Measurements from ENCODE around the gene TMEM40. TPM values are rescaled to one million over a fixed set of nuclear protein-coding genes. Genes with fewer than 3 reads are reported as not detected.

The TMEM40 gene
- total and polyA plus RNA-seq, 9 donors: 0.11 to 0.80 (median 0.20) TPM; not detected in 6

DNA sequence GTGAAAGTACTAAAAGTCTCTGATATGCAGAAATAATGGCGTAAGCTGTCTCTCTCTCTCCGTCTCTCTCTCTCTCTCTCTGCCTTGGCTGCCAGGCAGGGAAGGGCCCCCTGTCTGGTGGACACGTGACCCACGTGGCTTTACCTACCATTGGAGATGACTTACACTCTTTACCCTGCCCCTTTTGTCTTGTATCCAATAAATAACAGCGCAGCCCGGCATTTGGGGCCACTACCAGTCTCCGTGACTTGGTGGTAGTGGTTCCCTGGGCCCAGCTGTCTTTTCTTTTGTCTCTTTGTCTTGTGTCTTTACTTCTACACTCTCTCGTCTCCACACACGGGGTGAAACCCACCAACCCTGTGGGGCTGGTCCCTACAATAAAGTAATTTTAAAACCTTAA lies 12.2 kb upstream of the TMEM40 start:
- no peaks in the 10 kb centered on the region for H3K36me3 ChIP-seq
- no peaks in the 10 kb centered on the region for H3K4me1 ChIP-seq (ENCODE audit: insufficient read depth)
- TF ChIP-seq POLR2A (IDR thresholded peaks at IDR 0.05) (no peak), EP300 (IDR thresholded peaks at IDR 0.05) (no peak)
- TF ChIP-seq, protein P1, sequence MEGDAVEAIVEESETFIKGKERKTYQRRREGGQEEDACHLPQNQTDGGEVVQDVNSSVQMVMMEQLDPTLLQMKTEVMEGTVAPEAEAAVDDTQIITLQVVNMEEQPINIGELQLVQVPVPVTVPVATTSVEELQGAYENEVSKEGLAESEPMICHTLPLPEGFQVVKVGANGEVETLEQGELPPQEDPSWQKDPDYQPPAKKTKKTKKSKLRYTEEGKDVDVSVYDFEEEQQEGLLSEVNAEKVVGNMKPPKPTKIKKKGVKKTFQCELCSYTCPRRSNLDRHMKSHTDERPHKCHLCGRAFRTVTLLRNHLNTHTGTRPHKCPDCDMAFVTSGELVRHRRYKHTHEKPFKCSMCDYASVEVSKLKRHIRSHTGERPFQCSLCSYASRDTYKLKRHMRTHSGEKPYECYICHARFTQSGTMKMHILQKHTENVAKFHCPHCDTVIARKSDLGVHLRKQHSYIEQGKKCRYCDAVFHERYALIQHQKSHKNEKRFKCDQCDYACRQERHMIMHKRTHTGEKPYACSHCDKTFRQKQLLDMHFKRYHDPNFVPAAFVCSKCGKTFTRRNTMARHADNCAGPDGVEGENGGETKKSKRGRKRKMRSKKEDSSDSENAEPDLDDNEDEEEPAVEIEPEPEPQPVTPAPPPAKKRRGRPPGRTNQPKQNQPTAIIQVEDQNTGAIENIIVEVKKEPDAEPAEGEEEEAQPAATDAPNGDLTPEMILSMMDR (IDR thresholded peaks at IDR 0.05): no peak
- no peaks in the 10 kb centered on the region for H3K9me3 ChIP-seq
- intact Hi-C loops (cut with DNase I): no loop called here
- no peaks in the 10 kb centered on the region for H3K27me3 ChIP-seq
- DNase-seq: no peak
- no peak overlapping the region for H3K4me3 ChIP-seq
- WGBS, 3 donors: 91 to 93% (median 92%) methylated on average over 9 of the region's 9 CpGs
- H3K27ac ChIP-seq: no peak overlapping the region

DNA sequence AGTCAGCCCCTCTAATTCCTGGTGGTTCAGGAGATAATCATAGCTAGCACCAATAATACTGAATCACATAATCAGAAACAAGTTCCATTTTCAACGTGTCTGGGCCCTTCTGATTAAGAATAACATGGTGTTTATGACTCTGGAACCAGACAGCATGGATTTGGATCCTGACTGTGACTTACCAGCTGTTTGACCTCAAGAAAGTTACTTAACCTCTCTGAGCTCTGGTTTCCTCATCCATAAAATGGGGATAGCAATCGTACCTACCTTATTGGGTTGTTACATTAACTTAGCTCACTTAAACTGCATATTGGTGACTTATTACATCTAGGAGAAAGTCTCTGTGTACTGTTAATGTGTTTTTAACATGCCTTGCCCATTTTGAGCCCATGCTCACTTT lies 10.7 kb upstream of the TMEM40 start:
- H3K9me3 ChIP-seq: no peaks in the 10 kb centered on the region
- no peaks in the 10 kb centered on the region for H3K36me3 ChIP-seq
- H3K27me3 ChIP-seq: no peaks in the 10 kb centered on the region
- H3K4me1 ChIP-seq (ENCODE audit: insufficient read depth): no peaks in the 10 kb centered on the region
- intact Hi-C loops (cut with DNase I): no loop called here
- TF ChIP-seq EP300 (IDR thresholded peaks at IDR 0.05): no peak
- TF ChIP-seq POLR2A (IDR thresholded peaks at IDR 0.05): no peak
- TF ChIP-seq, protein P1 (IDR thresholded peaks at IDR 0.05): no peak
- H3K27ac ChIP-seq: no peak overlapping the region
- DNase-seq: no peak
- H3K4me3 ChIP-seq: no peak overlapping the region
- WGBS, 3 donors: 71 to 81% (median 78%) methylated on average over 2 of the region's 2 CpGs

DNA sequence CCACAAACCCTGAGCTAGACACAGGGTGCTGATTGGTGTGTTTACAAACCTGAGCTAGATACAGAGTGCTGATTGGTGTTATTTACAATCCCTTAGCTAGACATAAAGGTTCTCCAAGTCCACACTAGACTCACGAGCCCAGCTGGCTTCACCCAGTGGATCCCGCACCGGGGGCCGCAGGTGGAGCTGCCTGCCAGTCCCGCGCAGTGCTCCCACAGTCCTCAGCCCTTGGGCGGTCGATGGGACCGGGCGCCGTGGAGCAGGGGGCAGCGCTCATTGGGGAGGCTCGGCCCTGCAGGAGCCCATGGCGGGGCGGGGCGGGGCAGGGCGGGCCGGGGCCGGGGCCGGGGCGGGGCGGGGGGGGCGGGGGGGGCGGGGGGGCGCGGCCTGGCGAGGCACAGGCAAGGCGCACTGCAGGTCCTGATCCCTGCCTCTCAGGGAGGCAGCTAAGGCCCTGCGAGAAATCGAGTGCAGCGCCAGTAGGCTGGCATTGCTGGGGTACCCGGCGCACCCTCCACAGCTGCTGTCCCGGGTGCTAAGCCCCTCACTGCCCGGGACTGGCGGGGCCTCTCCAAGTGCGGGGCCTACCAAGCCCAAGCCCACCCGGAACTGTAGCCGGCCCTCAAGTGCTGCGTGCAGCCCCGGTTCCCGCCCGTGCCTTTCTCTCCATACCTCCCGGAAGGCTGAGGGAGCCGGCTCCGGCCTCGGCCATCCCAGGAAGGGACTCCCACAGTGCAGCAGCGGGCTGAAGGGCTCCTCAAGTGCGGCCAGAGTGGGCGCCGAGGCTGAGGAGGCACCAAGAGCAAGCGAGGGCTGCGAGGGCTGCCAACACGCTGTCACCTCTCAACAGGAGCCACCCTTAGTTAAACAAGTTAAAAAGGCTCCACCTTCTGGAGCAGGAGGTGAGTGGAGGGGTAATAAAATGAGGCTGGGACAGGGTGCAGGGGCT lies 9.8 kb upstream of the TMEM40 start:
- H3K27ac ChIP-seq: no peak overlapping the region
- no peak for DNase-seq
- TF ChIP-seq EP300 (IDR thresholded peaks at IDR 0.05) (no peak), POLR2A (IDR thresholded peaks at IDR 0.05) (no peak)
- TF ChIP-seq, protein P1 (IDR thresholded peaks at IDR 0.05): no peak
- H3K27me3 ChIP-seq: no peaks in the 10 kb centered on the region
- H3K4me1 ChIP-seq (ENCODE audit: insufficient read depth): no peaks in the 10 kb centered on the region
- intact Hi-C loops (cut with DNase I): no loop called here
- WGBS, 3 donors: 81 to 90% (median 85%) methylated on average over 32 to 52 of the region's 54 CpGs
- H3K36me3 ChIP-seq: no peaks in the 10 kb centered on the region
- H3K4me3 ChIP-seq: no peak overlapping the region
- no peaks in the 10 kb centered on the region for H3K9me3 ChIP-seq

DNA sequence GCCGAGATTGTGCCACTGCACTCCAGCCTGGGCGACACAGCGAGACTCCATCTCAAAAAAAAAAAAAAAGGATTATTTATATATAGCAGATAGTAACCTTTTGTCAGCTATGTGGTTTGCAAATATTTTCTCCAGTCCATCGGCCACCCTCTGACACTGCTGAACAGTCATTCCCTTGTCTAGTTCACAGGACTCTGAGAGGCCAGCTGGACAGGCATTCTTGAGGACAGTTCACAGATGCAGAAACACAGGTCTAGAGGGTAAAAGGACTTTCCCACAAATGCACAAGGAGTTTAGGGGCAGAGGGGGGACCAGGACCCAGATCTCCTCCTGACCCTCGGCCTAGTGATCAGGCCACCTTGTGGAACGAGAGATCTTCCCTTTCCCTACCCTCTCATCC lies 7.5 kb upstream of the TMEM40 start:
- WGBS, 3 donors: 84 to 86% (median 85%) methylated on average over 6 of the region's 6 CpGs
- no peaks in the 10 kb centered on the region for H3K4me1 ChIP-seq (ENCODE audit: insufficient read depth)
- TF ChIP-seq EP300 (IDR thresholded peaks at IDR 0.05) (no peak), POLR2A (IDR thresholded peaks at IDR 0.05) (no peak)
- TF ChIP-seq, protein P1 (IDR thresholded peaks at IDR 0.05): no peak
- H3K36me3 ChIP-seq: no peaks in the 10 kb centered on the region
- H3K27me3 ChIP-seq: no peaks in the 10 kb centered on the region
- intact Hi-C loops (cut with DNase I): no loop called here
- no peak overlapping the region for H3K4me3 ChIP-seq
- no peak for DNase-seq
- H3K9me3 ChIP-seq: no peaks in the 10 kb centered on the region
- no peak overlapping the region for H3K27ac ChIP-seq
